GM12878 (cell line): Measurements from ENCODE around the gene MRPS35. TPM values are rescaled to one million over a fixed set of nuclear protein-coding genes. Genes with fewer than 3 reads are reported as not detected.
"Not testable (repeated sequence)": the region's sequence is repeated elsewhere in the genome, so short reads cannot be mapped to it uniquely, and the experiment has no call there.

Experiments
- ATAC-seq: fragments of 200-7000 bp; cut with Tn5 transposase; 3 replicates; pipeline ENCODE4 v1.9.1; 2020; ENCODE audit warnings: mild to moderate bottlenecking, moderate library complexity
- BruUV-seq: library from RNA; stranded (reverse); fragments of 400-500 nt; replicated peaks from 2 replicates; lab custom pipeline; 2021; lab: Mats Ljungman, UMichigan
- CTCF ChIA-PET: fragments of 300-600 bp; sonication (Branson Sonifier 250); formaldehyde crosslinking; extraction: SDS; loops from one replicate; lab custom pipeline; 2021; ENCODE audit warnings: inconsistent platforms; lab: Yijun Ruan, JAX
- POLR2A ChIA-PET: fragments of 350-600 bp; formaldehyde crosslinking; extraction: SDS; loops from one replicate; lab custom pipeline; 2021; ENCODE audit warnings: inconsistent platforms; lab: Charles Lee
- RAD21 ChIA-PET: fragments of 300-600 bp; sonication (Branson Sonifier 250); formaldehyde crosslinking; loops from one replicate; lab custom pipeline; 2023; ENCODE audit warnings: antibody characterized with exemption; ENCODE audit not compliant: unreplicated experiment; lab: Charles Lee
- SMC1A ChIA-PET: fragments of 300-600 bp; sonication (Branson Sonifier 250); formaldehyde crosslinking; loops from one replicate; lab custom pipeline; 2023; ENCODE audit not compliant: unreplicated experiment, uncharacterized antibody; lab: Charles Lee
- DNase-seq: peaks from one replicate; pipeline ENCODE4 v3.0.0-alpha.2; 2011; ENCODE audit warnings: low read depth, low spot score
- FAIRE-seq: peaks from 3 replicates; lab custom pipeline; 2011; peaks lifted over from hg19 to GRCh38; lab: Jason Lieb, UNC
- H2AFZ ChIP-seq: 2 replicates; pipeline ENCODE4 v1.6.0; 2011; ENCODE audit warnings: low read depth, low read length, control low read depth; ENCODE audit not compliant: control insufficient read depth
- H3K27ac ChIP-seq: 2 replicates; pipeline ENCODE4 v1.5.1; 2011; ENCODE audit warnings: control low read depth; ENCODE audit not compliant: control insufficient read depth, insufficient read depth
- H3K27me3 ChIP-seq, 2 experiments: replicated peaks in 1 of 2; 2 replicates each; pipeline versions ENCODE4 v1.6.0 to v1.6.1; 2011; ENCODE audit warnings: low read length in 1 of 2; ENCODE audit not compliant: control insufficient read depth in 2 of 2, insufficient read depth in 2 of 2
- H3K36me3 ChIP-seq, 2 experiments: 2 replicates each; pipeline ENCODE4 v1.5.1; 2011; ENCODE audit warnings: low read length in 1 of 2; ENCODE audit not compliant: control insufficient read depth in 2 of 2, insufficient read depth in 2 of 2
- H3K4me1 ChIP-seq: 2 replicates; pipeline ENCODE4 v1.6.1; 2011; ENCODE audit warnings: mild to moderate bottlenecking, low read length, moderate library complexity, mixed read lengths; ENCODE audit not compliant: control insufficient read depth, insufficient read depth
- H3K4me2 ChIP-seq: 2 replicates; pipeline ENCODE4 v1.6.0; 2011; ENCODE audit warnings: control low read depth; ENCODE audit not compliant: control insufficient read depth, insufficient read depth
- H3K4me3 ChIP-seq: fragments of 200-600 bp; sonication (generic); 2 replicates; pipeline ENCODE4 v1.5.1; 2016
- H3K79me2 ChIP-seq: 2 replicates; pipeline ENCODE4 v1.6.0; 2011; ENCODE audit warnings: low read length; ENCODE audit not compliant: control insufficient read depth, insufficient read depth
- H3K9ac ChIP-seq: 2 replicates; pipeline ENCODE4 v1.8.0; 2011; ENCODE audit warnings: low read length, control low read depth, mixed read lengths; ENCODE audit not compliant: control insufficient read depth, insufficient read depth
- H3K9me3 ChIP-seq: replicated peaks from 3 replicates; pipeline ENCODE4 v1.5.1; 2011; ENCODE audit warnings: mild to moderate bottlenecking, low read length; ENCODE audit not compliant: control insufficient read depth, insufficient read depth
- H4K20me1 ChIP-seq: 2 replicates; pipeline ENCODE4 v1.6.0; 2011; ENCODE audit not compliant: control insufficient read depth, insufficient read depth
- EGR1 ChIP-seq, 2 experiments: IDR thresholded peaks; 1 replicate in 1 of 2; 2 replicates in 1 of 2; pipeline ENCODE4 v1.6.1; 2011 to 2012; ENCODE audit warnings: low read depth in 2 of 2, low read length in 2 of 2, borderline replicate concordance in 1 of 2, mild to moderate bottlenecking in 1 of 2, moderate library complexity in 1 of 2
- IRF3 ChIP-seq: fragments of 450-650 bp; IDR thresholded peaks from 2 replicates; pipeline ENCODE4 v1.6.1; 2014; ENCODE audit warnings: mild to moderate bottlenecking
- LARP7 ChIP-seq: fragments of 450-650 bp; IDR thresholded peaks from 2 replicates; pipeline ENCODE4 v1.6.1; 2017; ENCODE audit warnings: mild to moderate bottlenecking
- PAX8 ChIP-seq: fragments of 450-650 bp; IDR thresholded peaks from 2 replicates; pipeline ENCODE4 v1.6.1; 2017; ENCODE audit warnings: mild to moderate bottlenecking, moderate library complexity
- RELB ChIP-seq: fragments of 450-650 bp; IDR thresholded peaks from 2 replicates; pipeline ENCODE4 v1.6.1; 2017; ENCODE audit warnings: low read depth, mild to moderate bottlenecking, moderate library complexity
- RUNX3 ChIP-seq: IDR thresholded peaks from 2 replicates; pipeline ENCODE4 v1.6.1; 2012; ENCODE audit warnings: low read length, inconsistent platforms
- WGBS: methylation state at CpG from one replicate; pipeline ENCODE4 v1.1.6; 2016; ENCODE audit warnings: low lambda C conversion rate; ENCODE audit not compliant: insufficient replicate concordance, insufficient coverage; ENCODE audit errors: missing lambda C conversion rate; 5-methylcytosine and 5-hydroxymethylcytosine counted together
- in situ Hi-C: fragments of 300-500 bp; cut with MboI; formaldehyde crosslinking; loops from 9 replicates; pipeline ENCODE4 v1.14.3; 2018; ENCODE audit warnings: mixed read lengths
- intact Hi-C: fragments of 100-400 bp; cut with micrococcal nuclease; formaldehyde crosslinking; loops from one replicate; pipeline ENCODE4 v1.14.2; 2022; ENCODE audit not compliant: unreplicated experiment
- polyA plus RNA-seq, 11 experiments: library from polyadenylated mRNA; depleted of rRNA in 4 of 11; unstranded in 6 of 11; stranded (reverse) in 5 of 11; fragments of >200 nt; fragmentation: Nextera tagmentation in 4 of 11; fragmentation: Illumina TruSeq in 1 of 11; extraction: Ambion mirVana in 4 of 11; extraction: Trizol in 1 of 11; gene quantifications; 1 replicate in 1 of 11; 2 replicates in 10 of 11; pipeline versions ENCODE4 v1.2.1 to v1.2.3, GENCODE V29; 2011 to 2016; ENCODE audit warnings: inconsistent platforms in 2 of 11, missing spikeins in 2 of 11, low read depth in 1 of 11
- total RNA-seq, 4 experiments: library from RNA; depleted of rRNA in 3 of 4; stranded (reverse); fragments of >200 nt in 3 of 4; fragmentation: Illumina TruSeq in 1 of 4; extraction: Trizol in 1 of 4; gene quantifications; 2 replicates each; pipeline versions ENCODE4 v1.2.1 to v1.2.3, GENCODE V29; 2013 to 2021

MRPS35 gene
- total and polyA plus RNA-seq, 10 of the 15 experiments (the other 5 are each of a cell fraction or from before 2014, with no cell fraction given): 45.7 to 111 (median 67.1) TPM

GRCh38 chr12:27743601-27744000, 33.0 kb downstream of the MRPS35 start:
- CTCF ChIA-PET: no interaction called here
- in situ Hi-C loops: no loop called here
- no peaks in the 10 kb centered on the region for H3K4me1 ChIP-seq
- no peak overlapping the region for H3K27ac ChIP-seq
- RAD21 ChIA-PET: interaction anchor here (0.5 kb wide), 1 partner anchor 30 kb away, joined by 3 read pairs; no protein-coding TSS in a partner anchor
- intact Hi-C loops: no loop called here
- DNase-seq: no peak
- no peak overlapping the region for H3K9ac ChIP-seq
- no peaks in the 10 kb centered on the region for H3K79me2 ChIP-seq
- H2AFZ ChIP-seq: no peak overlapping the region
- no peak for FAIRE-seq
- no peaks in the 10 kb centered on the region for H3K27me3 ChIP-seq
- no peak overlapping the region for H3K4me2 ChIP-seq
- 100% methylated on average over 5 of the region's 5 CpGs for WGBS
- TF ChIP-seq RELB: no peak
- TF ChIP-seq EGR1 (IDR thresholded peaks at IDR 0.05; ENCODE audit: borderline replicate concordance in 1 of 2, low read depth in 2 of 2, low read length in 2 of 2): no peak
- no peak for TF ChIP-seq LARP7
- no peak for TF ChIP-seq IRF3
- TF ChIP-seq PAX8: no peak
- no peak for TF ChIP-seq RUNX3
- TF ChIP-seq, all 136 proteins: peak for 0
- BruUV-seq: no TSS peak
- Histone ChIP-seq H3K9me3 (no peaks in the 10 kb centered on the region), H4K20me1 (no peaks in the 10 kb centered on the region), H3K36me3 (peaks cover 0 to 12% of the 10 kb centered on the region in 2 experiments; a peak in 2 of 4 replicates), H3K4me3 (no peak overlapping the region)
- ChIA-PET SMC1A (interaction anchor here (1.8 kb wide), 1 partner anchor 11 kb away, joined by 7 read pairs; no protein-coding TSS in a partner anchor), POLR2A (no interaction called here)
- no peak for ATAC-seq

GRCh38 chr12:27745734-27746133, 35.1 kb downstream of the MRPS35 start:
- H3K79me2 ChIP-seq, H3K4me3 ChIP-seq, H3K4me2 ChIP-seq, H2AFZ ChIP-seq, DNase-seq, FAIRE-seq, H3K9ac ChIP-seq, in situ Hi-C loops, H3K9me3 ChIP-seq, RAD21 ChIA-PET, H3K27me3 ChIP-seq, ATAC-seq, H4K20me1 ChIP-seq, intact Hi-C loops, BruUV-seq, H3K4me1 ChIP-seq, H3K27ac ChIP-seq, POLR2A ChIA-PET: not testable (repeated sequence)
- ChIA-PET CTCF (interaction anchor here (1.0 to 2.2 kb wide), 3 partner anchors 13 to 76 kb away, joined by 3 to 8 read pairs (median 3); no protein-coding TSS in a partner anchor), SMC1A (interaction anchor here (0.9 kb wide), 1 partner anchor 8 kb away, joined by 4 read pairs; no protein-coding TSS in a partner anchor)
- H3K36me3 ChIP-seq: peaks cover 0 to 10% of the 10 kb centered on the region in 2 experiments; a peak in 2 of 4 replicates
- 100% methylated on average over 1 of the region's 1 CpG for WGBS
